ENCODE data around the gene NDUFAF3.
A peak's percentile ranks its signal among the peaks of the same experiment; 100 is the strongest.

NDUFAF3 gene

DNA sequence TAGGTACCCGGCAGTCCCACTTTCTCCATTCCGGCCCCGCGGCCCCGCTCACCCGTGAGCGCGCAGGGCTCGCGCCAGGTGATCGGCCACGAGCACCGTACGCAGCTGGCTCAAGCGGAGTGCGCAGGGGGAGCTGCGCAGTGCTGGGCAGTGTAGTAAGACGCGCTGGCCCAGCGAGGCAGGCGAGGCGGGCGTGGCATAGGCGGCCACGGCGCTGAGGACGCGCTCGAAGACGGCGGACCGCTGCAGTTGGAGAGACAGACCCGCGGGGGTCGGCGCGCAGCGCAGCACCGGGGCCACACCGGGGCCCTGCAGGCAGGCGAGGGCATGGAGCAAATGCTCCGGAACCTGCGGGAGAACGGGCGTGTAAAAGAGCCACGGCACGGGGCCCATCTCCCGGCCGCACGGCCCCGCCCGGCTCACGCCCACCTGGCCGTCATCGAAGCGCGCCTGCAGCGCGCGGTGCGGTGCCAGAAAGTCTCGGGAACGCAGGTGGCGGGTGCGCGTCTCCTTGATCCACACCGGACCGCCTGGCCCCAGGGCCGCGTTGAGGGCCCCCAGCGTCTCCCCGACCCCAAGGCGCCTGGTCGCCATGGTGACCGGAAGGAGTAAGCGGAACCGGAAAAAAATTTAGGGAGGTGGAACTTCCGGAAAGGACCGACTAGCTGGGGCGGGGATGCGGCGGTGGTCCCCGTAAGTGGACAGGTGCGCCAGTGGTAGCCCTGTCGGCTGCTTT lies 3.8 kb upstream of the NDUFAF3 start, which contains the start of gene DALRD3:
Gene DALRD3, minus strand, starts transcription at position 610 of the 736 bp plus-strand sequence. Its CDS starts 16 bp downstream, at position 594.
- DNase-seq (ENCODE audit: low read depth): no peak

DNA sequence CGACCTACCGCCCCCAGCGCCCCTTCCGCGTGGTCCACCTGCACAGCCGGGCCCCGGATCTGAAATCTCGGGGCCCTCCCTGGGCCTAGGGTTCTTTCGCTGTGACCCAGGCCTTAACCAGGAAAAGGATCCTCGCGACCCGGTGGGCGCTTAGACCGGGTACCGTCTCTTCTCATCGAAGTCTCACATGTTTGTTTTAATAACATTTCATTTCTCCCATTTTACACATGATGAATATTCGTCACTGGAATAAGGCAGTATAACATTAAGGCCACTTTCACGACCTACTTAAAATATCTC lies 3.3 kb upstream of the NDUFAF3 start:
- no peak for DNase-seq (ENCODE audit: low read depth)

DNA sequence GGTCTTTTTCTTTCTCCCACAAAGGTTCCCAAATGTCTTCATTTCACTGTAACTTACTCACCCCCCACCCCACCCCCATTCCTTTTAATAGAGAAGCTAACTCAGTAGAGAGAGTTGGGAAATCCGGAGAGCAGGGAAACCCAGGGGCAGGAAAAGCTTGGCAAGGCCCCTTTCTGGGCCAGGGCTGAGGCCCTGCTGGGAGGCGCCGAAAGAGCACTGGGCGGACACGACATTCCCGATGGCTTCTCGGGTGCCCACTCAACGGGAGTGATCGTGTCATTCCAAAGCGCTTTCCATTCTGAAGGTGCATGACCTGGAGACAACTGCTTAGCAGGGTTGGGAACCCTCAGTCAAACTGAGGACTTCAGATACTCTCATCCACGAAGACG lies 2.0 kb upstream of the NDUFAF3 start:
- DNase-seq (ENCODE audit: low read depth): no peak

DNA sequence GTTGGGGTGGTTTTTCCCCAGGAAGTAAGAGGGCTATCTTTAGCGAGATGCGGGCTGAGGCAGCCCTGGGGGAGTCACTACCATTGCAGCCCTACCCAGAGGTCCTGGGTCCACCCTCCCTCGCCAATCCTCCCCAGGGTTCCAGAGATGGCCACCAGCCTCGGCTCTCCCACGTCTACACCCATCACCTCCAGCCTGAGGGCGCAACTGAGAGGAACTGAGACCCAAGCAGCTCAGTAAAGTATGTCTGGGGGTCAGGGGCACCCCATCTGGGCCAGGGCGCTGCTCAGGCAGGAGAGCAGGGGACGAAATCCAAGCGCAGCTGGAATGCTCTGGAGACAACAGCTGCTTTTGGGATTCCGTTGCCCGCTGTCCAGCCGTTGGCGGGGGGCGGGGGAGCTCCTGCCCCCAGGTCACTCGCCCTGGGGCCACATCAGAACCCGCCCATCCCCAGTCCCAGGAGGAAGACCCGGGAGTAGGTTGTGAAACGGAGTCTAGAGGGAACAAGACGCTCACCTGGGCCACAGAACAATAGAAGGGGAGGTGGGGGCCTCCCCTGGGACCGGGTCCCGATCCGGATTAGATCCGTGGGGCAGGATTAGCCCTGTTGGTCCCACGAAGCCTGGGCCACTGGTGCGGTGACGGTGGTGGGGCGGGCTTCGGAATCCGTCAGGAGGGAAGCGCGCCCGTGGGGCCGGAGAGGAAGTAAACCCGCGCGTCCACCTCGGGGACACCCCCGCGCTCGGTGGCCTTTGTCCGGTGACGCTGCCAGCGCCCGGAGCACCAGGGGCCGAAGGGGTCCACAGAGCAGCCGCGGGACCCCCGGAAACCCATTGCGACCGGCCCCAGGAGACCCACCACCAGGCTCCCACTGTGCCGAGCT lies 1.4 kb upstream of the NDUFAF3 start:
- no peak for DNase-seq (ENCODE audit: low read depth)

DNA sequence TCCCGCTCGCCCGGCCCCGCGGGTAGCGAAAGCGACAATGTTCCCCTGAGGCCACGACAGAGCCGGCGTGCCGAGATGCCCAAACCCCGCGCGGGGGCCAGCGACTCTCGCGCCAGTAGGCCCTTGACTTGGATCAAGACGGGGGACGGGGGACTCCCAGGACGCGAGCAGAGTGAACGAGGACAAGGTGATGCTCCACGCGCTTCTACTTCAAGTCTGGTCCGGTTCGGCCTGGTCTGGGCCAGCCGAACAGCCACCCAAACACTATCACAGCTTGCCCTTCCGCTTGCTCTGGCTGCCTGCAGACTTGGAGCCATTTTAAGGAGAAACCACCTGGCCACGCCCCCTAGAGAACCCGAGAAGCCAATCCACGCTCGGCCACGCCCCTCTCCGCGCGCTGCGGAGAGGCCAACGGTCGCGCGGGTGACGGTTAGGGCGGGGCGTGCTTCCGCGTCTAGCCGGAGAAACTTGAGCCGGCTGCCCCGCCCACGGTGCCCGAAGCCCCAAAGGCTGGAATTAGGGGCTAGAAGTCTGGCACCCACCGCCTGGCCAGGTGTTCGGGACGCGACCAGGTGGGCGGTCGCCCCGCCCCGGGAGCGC lies 608 bp upstream of the NDUFAF3 start:
- peak; percentile 85 for DNase-seq (ENCODE audit: low read depth)

DNA sequence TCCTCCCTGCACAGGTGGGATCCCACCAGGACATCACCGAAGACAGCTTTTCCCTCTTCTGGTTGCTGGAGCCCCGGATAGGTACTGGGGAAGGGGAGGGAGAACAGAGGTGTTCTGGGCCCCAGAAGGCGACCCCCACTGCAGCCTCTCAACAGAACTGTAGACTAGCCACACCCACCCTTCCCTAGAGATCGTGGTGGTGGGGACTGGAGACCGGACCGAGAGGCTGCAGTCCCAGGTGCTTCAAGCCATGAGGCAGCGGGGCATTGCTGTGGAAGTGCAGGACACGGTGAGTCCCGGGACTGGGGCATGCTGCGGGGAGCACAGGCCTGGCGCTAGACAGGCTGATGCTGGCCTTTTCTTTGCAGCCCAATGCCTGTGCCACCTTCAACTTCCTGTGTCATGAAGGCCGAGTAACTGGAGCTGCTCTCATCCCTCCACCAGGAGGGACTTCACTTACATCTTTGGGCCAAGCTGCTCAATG lies 809 bp downstream of the NDUFAF3 start:
- DNase-seq (ENCODE audit: low read depth): no peak

DNA sequence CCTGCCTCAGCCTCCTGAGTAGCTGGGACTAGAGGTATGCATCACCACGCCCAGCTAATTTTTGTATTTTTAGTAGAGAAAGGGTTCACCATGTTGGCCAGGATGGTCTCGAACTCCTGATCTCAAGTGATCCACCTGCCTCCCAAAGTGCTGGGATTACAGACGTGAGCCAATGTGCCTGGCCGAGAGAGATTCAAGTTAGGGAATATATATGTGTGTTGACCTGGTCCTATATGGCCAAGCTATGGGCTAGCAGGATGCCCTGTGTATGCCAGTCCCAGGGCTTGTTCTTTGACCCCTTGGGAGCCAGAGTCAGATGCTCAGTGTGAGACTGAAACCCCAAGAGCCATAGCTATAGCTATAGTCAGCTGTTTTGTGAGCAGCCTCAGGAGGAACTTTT lies 1.9 kb downstream of the NDUFAF3 start:
- no peak for DNase-seq (ENCODE audit: low read depth)

DNA sequence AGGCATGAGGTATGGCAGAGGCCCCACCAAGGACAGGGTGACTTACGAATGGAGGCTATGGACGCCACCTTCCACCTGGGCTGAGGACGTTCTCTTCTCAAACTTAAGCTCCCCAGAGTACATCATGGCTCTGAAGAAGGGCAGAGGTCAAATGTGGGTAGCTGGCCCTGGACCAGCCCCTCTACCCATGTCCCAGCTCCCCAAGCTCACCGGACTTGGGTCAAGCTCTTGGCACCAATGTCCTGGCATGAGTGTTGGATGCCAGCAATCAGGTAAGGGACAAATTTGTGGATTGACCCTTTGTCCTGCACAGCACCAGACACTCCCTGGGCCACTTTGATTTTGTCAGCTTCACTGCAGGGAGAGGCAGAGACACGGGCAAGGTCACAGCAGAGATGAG lies 2.5 kb downstream of the NDUFAF3 start:
- DNase-seq (ENCODE audit: low read depth): no peak

DNA sequence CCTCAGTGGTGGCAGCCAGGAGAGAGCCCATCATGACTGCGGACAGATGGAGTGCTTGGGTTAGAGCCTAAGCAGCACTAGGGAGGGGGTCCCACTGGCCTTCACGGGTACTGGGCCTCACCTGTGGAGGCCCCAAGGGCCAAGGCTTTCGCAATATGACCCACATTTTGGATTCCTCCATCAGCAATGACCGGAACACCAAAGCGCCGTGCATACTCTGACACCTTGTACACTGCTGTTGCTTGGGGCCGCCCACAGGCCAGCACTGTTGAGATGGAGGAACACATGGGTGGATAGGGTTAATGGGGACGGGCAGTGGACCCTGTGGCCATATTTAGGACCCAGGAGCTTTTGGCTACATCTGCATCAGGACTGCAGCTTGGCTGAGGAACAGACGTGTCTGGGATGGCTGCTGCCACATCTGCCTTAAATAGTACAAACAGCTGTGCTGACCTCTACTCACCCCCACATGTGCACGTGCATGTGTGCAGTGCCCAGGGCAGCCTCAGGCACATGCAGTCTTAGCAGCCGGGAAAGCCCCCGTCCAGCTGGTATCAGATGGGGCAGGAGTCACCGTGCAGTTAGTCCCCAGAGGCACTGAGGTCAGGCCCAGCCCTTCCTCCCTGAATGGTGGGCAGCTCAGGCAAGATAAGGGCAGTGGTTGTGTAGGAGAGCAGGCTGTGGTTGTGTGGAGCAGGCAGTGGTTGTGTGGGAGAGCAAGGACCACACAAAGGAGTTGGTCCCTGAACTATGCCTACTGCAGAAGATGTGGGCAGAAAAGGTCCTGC lies 3.3 kb downstream of the NDUFAF3 start:
- DNase-seq (ENCODE audit: low read depth): no peak

DNA sequence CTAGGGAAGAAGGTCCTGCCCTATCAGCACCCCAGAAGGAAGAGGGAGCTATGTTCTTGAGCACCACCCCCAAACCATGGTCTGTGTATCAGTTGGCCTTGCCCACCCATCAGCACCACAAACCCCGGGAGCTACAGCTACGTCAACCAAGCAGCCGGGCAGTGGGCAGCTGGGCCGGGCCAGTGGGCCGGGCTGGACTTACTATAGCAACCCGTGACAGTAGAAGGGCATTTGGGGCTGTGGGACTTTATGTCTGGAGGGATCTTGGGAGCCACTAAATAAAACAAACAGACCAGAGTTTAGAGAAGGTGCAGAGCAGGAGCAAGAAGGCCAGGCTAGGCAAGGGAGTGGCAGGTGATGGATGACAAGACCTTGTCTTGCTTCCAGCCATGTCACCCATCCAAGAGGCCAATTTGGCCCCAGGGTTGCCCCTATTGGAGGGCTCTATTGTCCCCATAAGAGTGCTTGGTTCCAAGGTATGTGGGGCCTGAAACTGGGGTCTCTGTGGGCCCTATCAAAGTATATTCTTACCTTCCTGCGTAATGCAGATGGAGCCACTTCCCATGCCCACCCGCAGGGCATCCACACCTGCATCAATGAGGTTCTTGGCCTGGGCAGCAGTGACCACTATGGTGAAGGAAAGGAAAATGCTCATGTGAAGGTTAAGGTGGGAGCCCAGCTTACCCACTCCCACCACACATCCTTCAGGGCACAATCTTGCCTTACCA lies 4.0 kb downstream of the NDUFAF3 start:
- no peak for DNase-seq (ENCODE audit: low read depth)

DNA sequence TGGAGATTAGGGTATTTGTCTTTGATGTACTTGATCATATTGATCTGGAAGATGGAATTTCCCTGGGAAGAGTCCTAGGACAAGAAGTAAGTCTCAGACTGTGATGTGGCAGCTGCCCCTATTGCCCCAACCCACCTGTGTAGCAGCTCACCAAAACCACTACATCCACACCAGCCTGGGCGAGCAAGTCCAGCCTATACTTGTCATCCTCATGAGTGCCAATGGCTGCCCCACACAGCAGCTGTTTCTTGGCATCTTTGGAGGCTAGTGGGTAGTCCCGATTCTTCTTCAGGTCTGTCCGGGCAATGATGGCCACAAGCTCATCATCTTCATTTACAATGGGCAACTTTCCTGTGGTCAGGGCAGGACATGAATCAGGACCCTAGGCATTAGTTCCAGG lies 4.6 kb downstream of the NDUFAF3 start:
- no peak for DNase-seq (ENCODE audit: low read depth)

DNA sequence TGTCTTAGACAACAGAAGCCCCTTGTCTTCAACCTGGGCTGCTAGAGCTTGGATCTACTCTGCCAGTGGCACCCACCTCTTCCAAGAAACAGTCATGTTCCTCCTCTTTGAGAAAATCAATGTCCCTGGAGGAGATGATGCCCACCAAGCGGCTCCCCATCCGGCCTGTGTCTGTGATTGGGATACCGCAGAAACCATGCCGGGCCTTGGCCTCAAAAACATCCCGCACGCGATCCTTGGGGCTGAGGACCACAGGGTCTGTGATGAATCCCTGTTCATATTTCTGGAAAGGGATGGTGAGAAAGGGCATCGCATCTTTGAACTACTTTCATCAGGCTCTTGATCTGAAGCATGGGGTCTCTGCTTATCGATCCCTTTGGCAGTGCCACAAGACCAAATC lies 5.7 kb downstream of the NDUFAF3 start:
- DNase-seq (ENCODE audit: low read depth): no peak

DNA sequence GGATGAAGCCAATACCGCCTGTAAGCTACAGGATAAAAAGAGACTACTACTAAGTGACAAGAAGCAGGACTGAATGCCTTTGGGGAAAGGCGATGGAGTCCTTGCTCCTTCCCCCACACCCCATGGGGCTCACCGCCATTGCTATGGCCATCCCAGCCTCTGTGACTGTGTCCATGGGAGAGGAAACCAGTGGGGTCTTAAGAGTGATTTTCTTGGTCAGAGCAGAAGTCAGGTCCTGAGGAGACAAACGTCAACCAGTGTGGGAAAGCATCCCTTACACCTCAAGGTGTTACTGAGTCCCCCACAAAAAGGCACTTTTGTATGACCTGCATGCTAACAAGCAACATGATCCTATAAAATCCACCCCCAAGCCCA lies 6.4 kb downstream of the NDUFAF3 start:
- no peak for DNase-seq (ENCODE audit: low read depth)

DNA sequence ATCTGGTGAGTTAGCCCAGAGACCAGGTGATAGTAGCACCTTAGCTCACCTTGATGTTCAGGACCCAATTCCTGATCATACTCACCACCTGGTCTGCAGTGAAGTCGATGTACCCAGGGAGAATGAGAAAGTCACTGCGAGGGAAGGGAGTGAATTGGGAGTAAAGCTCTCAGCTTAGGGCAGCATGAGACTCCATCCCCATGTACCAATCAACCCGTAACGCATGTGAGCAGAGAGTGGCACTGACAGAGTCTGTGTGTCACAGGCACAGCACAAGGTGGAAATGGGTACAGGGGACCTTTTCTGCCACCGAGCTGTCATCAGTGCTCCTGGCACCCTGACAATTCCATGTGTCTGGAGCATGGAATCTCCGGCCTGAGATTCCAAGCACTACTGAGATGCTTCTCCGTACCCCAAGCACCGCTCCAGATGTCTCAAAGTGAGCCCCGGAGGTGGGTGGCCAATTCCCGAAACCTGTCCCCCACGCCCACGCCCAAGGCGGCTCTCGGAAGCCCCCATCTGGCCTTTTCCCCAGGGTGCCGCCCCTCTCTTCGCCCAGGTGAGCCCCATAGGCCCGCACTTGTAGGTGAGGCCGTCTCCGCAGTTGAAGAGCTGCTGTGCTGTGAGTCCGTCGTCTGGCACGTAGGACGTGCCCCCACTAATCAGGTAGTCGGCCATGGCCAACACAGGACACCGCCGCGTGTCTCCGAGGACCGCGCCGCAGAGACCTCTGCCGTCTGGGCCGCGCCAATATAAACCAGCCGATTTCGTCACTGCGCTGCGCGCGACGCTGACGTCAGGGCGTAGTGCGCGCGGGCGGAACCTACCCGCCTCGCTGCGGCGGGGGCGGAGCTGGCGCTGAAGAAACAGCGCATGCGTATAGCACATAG lies 7.0 kb downstream of the NDUFAF3 start, which contains the start of gene IMPDH2:
Gene IMPDH2, minus strand, starts transcription at position 726 of the 890 bp plus-strand sequence. Its CDS starts 48 bp downstream, at position 678.
- peak; percentile 53 for DNase-seq (ENCODE audit: low read depth)

DNA sequence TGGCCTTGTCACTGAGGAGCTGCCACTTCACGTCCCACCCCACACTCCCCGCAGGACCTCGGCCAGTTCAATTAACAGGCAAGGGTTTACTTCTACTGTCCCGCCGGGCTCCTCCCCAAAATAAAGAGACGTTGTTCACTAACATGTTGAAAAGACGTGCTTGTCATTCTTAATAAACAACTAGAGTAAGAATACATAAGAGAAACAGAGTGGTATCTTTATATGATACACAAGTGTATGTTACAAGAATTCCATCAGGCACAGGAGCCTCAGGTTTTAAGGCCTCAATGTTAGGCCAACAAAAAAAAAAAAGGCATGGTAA lies 7.6 kb downstream of the NDUFAF3 start:
- no peak for DNase-seq (ENCODE audit: low read depth)

DNA sequence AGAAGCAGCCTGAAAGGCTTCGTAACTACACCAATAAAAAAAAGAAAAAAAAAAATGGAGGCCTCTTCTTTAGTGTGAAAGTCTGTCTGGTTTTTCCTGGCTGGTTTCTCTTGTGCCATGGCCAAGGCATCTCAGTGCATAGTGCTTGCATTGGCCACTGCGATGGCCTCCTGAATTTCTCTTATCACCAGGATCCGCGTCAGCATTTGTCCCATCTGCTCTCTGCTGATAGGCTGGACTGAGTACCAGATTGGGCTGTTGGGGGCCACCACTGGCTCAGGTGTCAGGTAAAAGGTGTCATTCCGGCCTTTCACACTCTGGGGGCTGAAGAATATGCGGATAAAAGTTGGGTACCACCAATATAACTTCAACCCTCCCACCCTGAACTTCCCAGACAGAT lies 8.4 kb downstream of the NDUFAF3 start:
- DNase-seq (ENCODE audit: low read depth): no peak

DNA sequence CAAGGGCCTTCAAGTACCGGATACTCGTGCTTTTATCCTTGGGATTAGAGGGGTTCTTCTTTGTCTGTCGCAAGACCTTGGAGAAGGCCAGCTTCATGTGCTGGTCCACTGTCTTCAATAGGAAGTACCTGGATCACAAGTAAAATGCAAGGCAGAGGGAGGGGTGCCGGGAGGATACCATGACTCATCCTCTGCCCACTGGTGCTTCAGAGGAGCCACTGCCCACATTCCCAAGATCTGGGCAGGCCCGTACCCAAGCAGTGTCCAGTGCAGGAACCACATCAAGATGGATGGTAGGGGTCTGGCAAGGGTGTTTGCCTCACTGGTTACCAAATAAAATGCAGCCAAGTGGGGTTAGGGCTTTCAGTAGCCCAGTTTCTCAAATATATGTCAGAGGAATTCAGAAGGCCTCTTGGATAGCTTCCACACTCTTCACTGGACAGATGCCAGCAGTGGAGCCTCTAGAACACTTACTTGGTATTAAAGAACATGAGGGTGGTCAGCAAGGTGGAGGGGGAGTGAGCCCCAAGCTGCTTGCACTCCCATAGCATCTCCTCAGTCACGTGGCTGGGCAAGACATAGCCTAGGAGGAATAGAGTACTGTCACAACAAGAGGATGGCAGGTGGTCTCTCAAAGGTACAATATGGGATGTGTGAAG lies 10.9 kb downstream of the NDUFAF3 start:
- no peak for DNase-seq (ENCODE audit: low read depth)

DNA sequence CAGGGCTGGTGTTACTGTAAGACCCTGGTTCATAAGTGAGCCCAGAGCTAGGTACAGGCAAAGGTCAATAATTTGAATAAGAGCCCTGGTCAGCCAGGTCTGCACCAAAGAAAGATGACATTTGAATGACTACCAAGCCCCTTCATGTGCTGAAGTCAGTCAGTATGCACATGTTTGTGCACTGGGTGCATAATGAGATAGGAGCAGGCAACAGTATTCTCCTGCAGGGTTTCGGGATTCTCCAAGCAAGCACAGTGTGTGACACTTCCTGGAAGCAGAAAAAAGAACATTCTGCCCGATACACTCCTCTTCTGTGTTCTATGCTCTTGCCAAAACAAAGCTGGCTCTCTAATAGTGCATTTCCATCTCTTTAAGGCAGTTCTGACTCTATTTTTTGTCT lies 12.7 kb downstream of the NDUFAF3 start:
- DNase-seq (ENCODE audit: low read depth): no peak

DNA sequence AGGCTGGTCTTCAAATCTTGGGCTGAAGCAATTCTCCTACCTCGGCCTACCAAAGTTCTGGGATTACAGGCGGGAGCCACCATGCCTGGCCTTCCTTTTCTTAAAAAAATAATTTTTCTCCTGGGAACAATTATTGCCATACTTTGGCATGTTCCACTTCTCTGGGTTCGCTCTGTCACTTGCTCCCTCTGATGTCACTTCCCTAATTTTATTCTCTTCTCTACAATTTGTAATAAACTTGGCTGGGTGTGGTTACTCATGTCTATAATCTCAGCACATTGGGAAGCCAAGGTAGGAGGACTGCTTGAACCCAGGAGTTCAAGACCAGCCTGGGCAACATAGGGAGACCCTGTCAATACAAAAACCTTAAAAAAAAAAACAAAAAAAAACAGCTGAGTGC lies 13.4 kb downstream of the NDUFAF3 start:
- DNase-seq (ENCODE audit: low read depth): no peak

DNA sequence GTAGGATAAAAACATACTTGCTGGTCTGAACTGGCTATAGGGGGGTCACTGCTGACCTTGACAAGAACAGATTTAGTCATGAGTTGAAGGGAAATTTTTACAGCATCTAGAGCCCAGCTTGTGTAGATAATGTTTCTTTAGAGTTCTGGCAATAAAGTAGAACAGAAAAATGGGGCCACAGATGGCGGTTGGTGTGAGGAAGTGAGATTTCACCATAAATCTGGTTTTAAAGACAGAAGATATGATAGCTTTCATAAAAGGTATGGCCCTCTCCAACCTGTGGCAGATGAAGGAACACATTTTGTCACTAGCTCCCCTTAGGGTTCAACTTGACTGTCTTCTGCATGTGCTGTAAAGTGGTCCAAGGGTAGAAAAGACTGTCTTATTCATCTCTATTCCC lies 31.6 kb downstream of the NDUFAF3 start:
- DNase-seq (ENCODE audit: low read depth): no peak

All from non-pigmented ciliary epithelial cell (primary cell).